B cell (primary cell): ENCODE data around the gene ATP6V1F. TPM values are rescaled to one million over a fixed set of nuclear protein-coding genes. Genes with fewer than 3 reads are reported as not detected.
A peak's percentile ranks its signal among the peaks of the same experiment; 100 is the strongest.

Experiments
- ATAC-seq: fragments of 200-7000 bp; cut with Tn5 transposase; one replicate; pipeline ENCODE4 v1.10.0; 2021; ENCODE audit warnings: low read depth, mild to moderate bottlenecking, moderate number of reproducible peaks, moderate library complexity
- CTCF ChIA-PET: fragments of 350-600 bp; sonication (Branson Sonifier 250); formaldehyde crosslinking; loops from one replicate; lab custom pipeline; 2021; ENCODE audit warnings: antibody characterized with exemption, inconsistent platforms; lab: Charles Lee
- POLR2A ChIA-PET: fragments of 350-600 bp; sonication (Branson Sonifier 250); formaldehyde crosslinking; loops from one replicate; lab custom pipeline; 2021; ENCODE audit warnings: antibody characterized with exemption; lab: Charles Lee
- DNase-seq: peaks from one replicate; pipeline ENCODE4 v3.0.0; 2013
- H2AFZ ChIP-seq: 2 replicates; pipeline ENCODE4 v1.6.1; 2012; ENCODE audit warnings: mild to moderate bottlenecking, low read depth, low read length; ENCODE audit not compliant: insufficient read depth, poor library complexity, severe bottlenecking
- H3K27ac ChIP-seq, 2 donors: 1 replicate in 1 of 2; 2 replicates in 1 of 2; pipeline ENCODE4 v1.5.1; 2012 to 2013; ENCODE audit warnings: low read length in 2 of 2, mild to moderate bottlenecking in 2 of 2, moderate library complexity in 1 of 2
- H3K27me3 ChIP-seq, 4 experiments: fragments of 200-600 bp in 1 of 4; sonication (generic) in 1 of 4; replicated peaks in 1 of 4; 1 replicate in 2 of 4; 2 replicates in 2 of 4; pipeline versions ENCODE4 v1.6.1 to v1.7.0; 2013 to 2016; ENCODE audit warnings: low read length in 3 of 4, mild to moderate bottlenecking in 2 of 4, mixed read lengths in 1 of 4, moderate library complexity in 1 of 4; ENCODE audit not compliant: insufficient read depth in 4 of 4, control insufficient read depth in 3 of 4; ENCODE audit errors: control extremely low read depth in 1 of 4
- H3K36me3 ChIP-seq, 2 experiments: replicated peaks in 1 of 2; 1 replicate in 1 of 2; 2 replicates in 1 of 2; pipeline versions ENCODE4 v1.6.1 to v1.7.1; 2013; ENCODE audit warnings: low read length in 1 of 2; ENCODE audit not compliant: insufficient read depth in 2 of 2, control insufficient read depth in 1 of 2; ENCODE audit errors: control extremely low read depth in 1 of 2, extremely low read depth in 1 of 2
- H3K4me1 ChIP-seq, 2 donors: fragments of 200-600 bp in 1 of 2; sonication (generic) in 1 of 2; 1 replicate in 1 of 2; 2 replicates in 1 of 2; pipeline versions ENCODE4 v1.5.1 to v1.6.1; 2013 to 2017; ENCODE audit warnings: low read length in 2 of 2; ENCODE audit not compliant: control insufficient read depth in 2 of 2, insufficient read depth in 2 of 2
- H3K4me2 ChIP-seq: replicated peaks from 2 replicates; pipeline ENCODE3; 2012; ENCODE audit warnings: mild to moderate bottlenecking, low read depth, low read length; ENCODE audit not compliant: poor library complexity, severe bottlenecking
- H3K4me3 ChIP-seq, 5 experiments: fragments of 200-600 bp in 1 of 5; sonication (generic) in 1 of 5; 1 replicate in 3 of 5; 2 replicates in 2 of 5; pipeline versions ENCODE4 v1.5.1 to v1.7.0; 2011 to 2016; ENCODE audit warnings: low read length in 4 of 5, mild to moderate bottlenecking in 4 of 5, low read depth in 2 of 5, control low read depth in 1 of 5, moderate library complexity in 1 of 5; ENCODE audit not compliant: insufficient read depth in 1 of 5; ENCODE audit errors: control extremely low read depth in 1 of 5, extremely low read depth in 1 of 5
- H3K79me2 ChIP-seq: fragments of 200-600 bp; sonication (generic); one replicate; pipeline ENCODE4 v1.6.0; 2016; ENCODE audit warnings: low read length; ENCODE audit not compliant: control insufficient read depth, insufficient read depth
- H3K9ac ChIP-seq: fragments of 200-600 bp; sonication (generic); 2 replicates; pipeline ENCODE4 v1.6.1; 2017; ENCODE audit warnings: mild to moderate bottlenecking, low read length, moderate library complexity
- H3K9me3 ChIP-seq, 3 donors: one replicate each; pipeline versions ENCODE4 v1.6.1 to v1.7.1; 2013; ENCODE audit warnings: low read length in 2 of 3; ENCODE audit not compliant: control insufficient read depth in 2 of 3, insufficient read depth in 1 of 3; ENCODE audit errors: control extremely low read depth in 1 of 3
- H4K20me1 ChIP-seq: 2 replicates; pipeline ENCODE4 v1.6.0; 2012; ENCODE audit warnings: mild to moderate bottlenecking, low read length; ENCODE audit not compliant: insufficient read depth, control insufficient read depth, poor library complexity, severe bottlenecking
- H3K27ac Mint-ChIP-seq: one replicate; pipeline ENCODE4 v1.8.0; 2021; ENCODE audit warnings: mixed read lengths
- H3K27me3 Mint-ChIP-seq: one replicate; pipeline ENCODE4 v1.8.0; 2021; ENCODE audit warnings: mixed read lengths
- H3K4me1 Mint-ChIP-seq: one replicate; pipeline ENCODE4 v1.8.0; 2021; ENCODE audit warnings: mixed read lengths
- H3K4me3 Mint-ChIP-seq: one replicate; pipeline ENCODE4 v1.8.0; 2021; ENCODE audit warnings: mixed read lengths
- H3K9me3 Mint-ChIP-seq: one replicate; pipeline ENCODE4 v1.8.0; 2022; ENCODE audit warnings: mixed read lengths; ENCODE audit not compliant: insufficient read depth
- EZH2 ChIP-seq: IDR thresholded peaks from 2 replicates; pipeline ENCODE4 v1.6.1; 2012; ENCODE audit warnings: borderline replicate concordance, low read depth, mild to moderate bottlenecking, moderate library complexity, low read length; ENCODE audit not compliant: insufficient read depth, poor library complexity, severe bottlenecking
- WGBS: methylation state at CpG from one replicate; pipeline ENCODE4 v1.1.5; 2013; ENCODE audit warnings: missing lambda C conversion rate; ENCODE audit not compliant: insufficient coverage; 5-methylcytosine and 5-hydroxymethylcytosine counted together
- intact Hi-C: fragments of 100-400 bp; cut with micrococcal nuclease; formaldehyde crosslinking; loops from one replicate; pipeline ENCODE4 v1.10.0; 2022
- polyA plus RNA-seq: library from polyadenylated mRNA; depleted of rRNA; stranded (reverse); fragments of >200 nt; gene quantifications from 2 replicates; pipeline ENCODE4 v1.2.3, GENCODE V29; 2012
- total RNA-seq, 2 donors: library from RNA; stranded (reverse); fragments of 120-200 nt in 1 of 2; gene quantifications; 1 replicate in 1 of 2; 2 replicates in 1 of 2; pipeline versions ENCODE4 v1.2.3 to v1.2.4, GENCODE V29; 2013 to 2022
- TF ChIP-seq, protein P1 (sequence below): fragments of 200-600 bp; IDR thresholded peaks from one replicate; pipeline ENCODE4 v1.8.0; 2022; ENCODE audit warnings: antibody characterized with exemption, mild to moderate bottlenecking

The ATP6V1F gene
- total and polyA plus RNA-seq, 2 donors (not counting 1 experiment from before 2014, with no cell fraction given) = 81.7 to 198 TPM

DNA sequence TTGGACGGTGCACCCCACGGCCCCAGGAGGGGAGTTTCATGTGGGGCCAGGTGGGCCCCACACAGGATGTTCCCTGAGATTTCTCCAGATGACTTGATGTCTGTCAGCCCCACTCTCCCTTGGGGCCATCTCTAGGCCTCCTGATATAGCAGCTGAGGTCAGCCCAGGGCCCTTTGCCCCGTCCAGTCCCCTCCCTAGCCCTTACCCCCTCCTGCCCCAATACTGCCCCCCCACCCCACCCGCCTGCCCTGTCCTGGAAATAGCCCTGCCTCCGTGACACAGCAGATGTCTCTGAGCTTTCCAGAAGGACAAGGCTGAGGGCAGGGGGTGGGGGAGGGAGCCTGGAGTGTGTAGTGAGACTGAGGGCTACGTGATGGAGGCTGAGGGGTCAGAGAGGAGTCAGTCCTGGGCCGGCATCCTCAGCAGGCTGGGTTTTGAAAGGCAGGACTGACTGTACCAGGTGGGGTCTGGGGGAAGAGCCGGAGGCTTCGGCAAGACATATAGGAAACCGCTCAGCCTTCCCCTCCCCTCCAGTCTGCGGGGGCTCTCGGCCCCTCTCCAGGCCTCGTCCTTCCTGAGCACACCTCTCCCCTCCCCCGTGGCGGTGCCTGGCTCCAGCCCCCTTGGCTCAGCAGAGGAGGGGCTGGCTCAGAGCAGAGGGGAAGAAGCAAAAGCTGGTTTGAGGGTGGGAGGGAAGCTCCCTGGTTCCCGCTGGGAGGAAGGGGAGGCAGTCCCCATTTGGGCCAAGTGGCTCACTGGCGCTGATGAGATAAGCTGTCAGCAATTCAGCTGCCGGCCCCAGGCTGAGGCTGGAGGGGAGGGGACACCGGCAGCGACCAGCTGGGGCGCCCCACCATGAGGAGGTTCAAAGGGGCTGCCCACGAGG, 30.4 kb upstream of the ATP6V1F start:
- Histone ChIP-seq H3K4me1 (peaks cover 31 to 32% of the 10 kb centered on the region in 2 donors), H3K9me3 (peaks cover 0 to 7% (median 0%) of the 10 kb centered on the region in 3 donors), H3K36me3 (no peaks in the 10 kb centered on the region), H3K9ac (no peak overlapping the region), H2AFZ (no peak overlapping the region), H3K4me2 (peak overlapping the region; percentile 94), H3K4me3 (no peak overlapping the region), H4K20me1 (no peaks in the 10 kb centered on the region), H3K27me3 (peaks cover 0 to 45% (median 20%) of the 10 kb centered on the region in 4 experiments), H3K79me2 (no peaks in the 10 kb centered on the region), H3K27ac (no peak overlapping the region)
- Mint-ChIP-seq H3K4me3 (no peak overlapping the region), H3K27ac (no peak overlapping the region), H3K4me1 (peaks cover 20% of the 10 kb centered on the region), H3K27me3 (peaks cover 34% of the 10 kb centered on the region), H3K9me3 (no peaks in the 10 kb centered on the region)
- WGBS = 6% methylated on average over 9 of the region's 22 CpGs
- intact Hi-C loops = no loop called here
- CTCF ChIA-PET = interaction anchor here (0.6 to 0.9 kb wide), 2 partner anchors 31 to 256 kb away, joined by 3 to 5 read pairs; partner anchors contain the start of gene ATP6V1F
- POLR2A ChIA-PET = no interaction called here
- TF ChIP-seq, protein P1, sequence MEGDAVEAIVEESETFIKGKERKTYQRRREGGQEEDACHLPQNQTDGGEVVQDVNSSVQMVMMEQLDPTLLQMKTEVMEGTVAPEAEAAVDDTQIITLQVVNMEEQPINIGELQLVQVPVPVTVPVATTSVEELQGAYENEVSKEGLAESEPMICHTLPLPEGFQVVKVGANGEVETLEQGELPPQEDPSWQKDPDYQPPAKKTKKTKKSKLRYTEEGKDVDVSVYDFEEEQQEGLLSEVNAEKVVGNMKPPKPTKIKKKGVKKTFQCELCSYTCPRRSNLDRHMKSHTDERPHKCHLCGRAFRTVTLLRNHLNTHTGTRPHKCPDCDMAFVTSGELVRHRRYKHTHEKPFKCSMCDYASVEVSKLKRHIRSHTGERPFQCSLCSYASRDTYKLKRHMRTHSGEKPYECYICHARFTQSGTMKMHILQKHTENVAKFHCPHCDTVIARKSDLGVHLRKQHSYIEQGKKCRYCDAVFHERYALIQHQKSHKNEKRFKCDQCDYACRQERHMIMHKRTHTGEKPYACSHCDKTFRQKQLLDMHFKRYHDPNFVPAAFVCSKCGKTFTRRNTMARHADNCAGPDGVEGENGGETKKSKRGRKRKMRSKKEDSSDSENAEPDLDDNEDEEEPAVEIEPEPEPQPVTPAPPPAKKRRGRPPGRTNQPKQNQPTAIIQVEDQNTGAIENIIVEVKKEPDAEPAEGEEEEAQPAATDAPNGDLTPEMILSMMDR = no peak
- TF ChIP-seq EZH2 = no peak
- no peak for ATAC-seq
- peak; percentile 28 for DNase-seq

DNA sequence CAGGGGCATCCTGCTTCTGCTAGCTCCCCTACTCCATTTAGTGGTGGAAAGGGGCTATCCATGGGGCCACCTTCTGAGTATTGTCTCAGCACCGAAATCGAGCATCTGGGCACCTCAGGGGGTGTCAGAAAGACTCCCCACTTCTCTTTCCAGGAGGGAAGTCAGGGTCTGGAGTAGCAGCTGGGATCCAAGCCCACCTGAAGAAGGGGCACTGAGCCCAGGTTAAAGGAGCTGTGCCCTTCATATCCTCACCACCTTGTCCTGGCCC, 29.8 kb upstream of the ATP6V1F start:
- no peak overlapping the region for H3K4me3 ChIP-seq
- Mint-ChIP-seq H3K4me1 (peaks cover 20% of the 10 kb centered on the region), H3K9me3 (no peaks in the 10 kb centered on the region), H3K27me3 (peaks cover 32% of the 10 kb centered on the region), H3K4me3 (no peak overlapping the region), H3K27ac (no peak overlapping the region)
- H3K79me2 ChIP-seq = no peaks in the 10 kb centered on the region
- H3K9ac ChIP-seq = no peak overlapping the region
- ChIA-PET POLR2A (no interaction called here), CTCF (interaction anchor here (0.6 to 0.9 kb wide), 2 partner anchors 30 to 1213 kb away, joined by 3 to 5 read pairs; partner anchors contain the start of gene ATP6V1F)
- H3K27ac ChIP-seq = no peak overlapping the region
- peaks cover 31 to 32% of the 10 kb centered on the region in 2 donors for H3K4me1 ChIP-seq
- no peaks in the 10 kb centered on the region for H4K20me1 ChIP-seq
- no peak for TF ChIP-seq EZH2
- TF ChIP-seq, protein P1 = no peak
- 44% methylated on average over 2 of the region's 2 CpGs for WGBS
- intact Hi-C loops = no loop called here
- H3K9me3 ChIP-seq = peaks cover 0 to 7% (median 0%) of the 10 kb centered on the region in 3 donors
- DNase-seq (no peak), ATAC-seq (no peak)
- no peak overlapping the region for H2AFZ ChIP-seq
- H3K36me3 ChIP-seq = no peaks in the 10 kb centered on the region
- H3K4me2 ChIP-seq = no peak overlapping the region
- H3K27me3 ChIP-seq = peaks cover 0 to 43% (median 20%) of the 10 kb centered on the region in 4 experiments
